Daoy (cell line): ENCODE data around the gene KIR3DL2. TPM values are rescaled to one million over a fixed set of nuclear protein-coding genes. Genes with fewer than 3 reads are reported as not detected.

Experiments used
- total RNA-seq: library from RNA; depleted of rRNA; stranded (reverse); fragments of >200 nt; shearing (Covaris generic); gene quantifications from 2 replicates; pipeline ENCODE4 v1.2.3, GENCODE V29; 2014; rRNA removed

KIR3DL2 gene
- total RNA-seq, 1 experiment from 2014 or later: not detected

Other genes starting within 250 kb of the KIR3DL2 start
- gene LILRB1, start 220.0 kb upstream of the KIR3DL2 start, total RNA-seq: not detected in 2 replicates
- gene LILRB4, start 187.5 kb upstream of the KIR3DL2 start, total RNA-seq: 0.69 and 2.3 TPM in 2 replicates
- not detected in 2 replicates for gene KIR3DL3, start 126.0 kb upstream of the KIR3DL2 start, total RNA-seq
- not detected in 2 replicates for gene KIR2DL3, start 111.9 kb upstream of the KIR3DL2 start, total RNA-seq
- not detected in 2 replicates for gene KIR2DL1, start 80.7 kb upstream of the KIR3DL2 start, total RNA-seq
- gene KIR2DL4, start 46.8 kb upstream of the KIR3DL2 start, total RNA-seq: not detected in 2 replicates
- gene KIR3DL1, start 34.0 kb upstream of the KIR3DL2 start, total RNA-seq: not detected in 2 replicates
- not detected in 2 replicates for gene KIR2DS4, start 17.8 kb upstream of the KIR3DL2 start, total RNA-seq
- gene FCAR, start 23.8 kb downstream of the KIR3DL2 start, total RNA-seq: not detected in 2 replicates
- gene NCR1, start 55.7 kb downstream of the KIR3DL2 start, total RNA-seq: 0.17 and 5.4 TPM in 2 replicates
- not detected in 2 replicates for gene NLRP7, start 97.1 kb downstream of the KIR3DL2 start, total RNA-seq
- 0.11 TPM in 1 of 2 replicates, not detected in the other for gene NLRP2, start 115.9 kb downstream of the KIR3DL2 start, total RNA-seq
- gene GP6, start 187.8 kb downstream of the KIR3DL2 start, total RNA-seq: 0.91 TPM in 1 of 2 replicates, not detected in the other
- 14.1 and 17.0 TPM in 2 replicates for gene RDH13, start 212.7 kb downstream of the KIR3DL2 start, total RNA-seq
- 1.6 and 4.9 TPM in 2 replicates for gene EPS8L1, start 225.4 kb downstream of the KIR3DL2 start, total RNA-seq